Measurements from ENCODE around the gene ANXA10.
"Not testable (repeated sequence)": the region's sequence is repeated elsewhere in the genome, so short reads cannot be mapped to it uniquely, and the experiment has no call there.

ANXA10 gene

GRCh38 chr4:168119100-168119499 lies 26.8 kb downstream of the ANXA10 start:
- DNase-seq (ENCODE audit: low spot score) = no peak

GRCh38 chr4:168119890-168120289 lies 27.6 kb downstream of the ANXA10 start:
- no peak for DNase-seq (ENCODE audit: low spot score)

GRCh38 chr4:168120811-168121210 lies 28.5 kb downstream of the ANXA10 start:
- no peak for DNase-seq (ENCODE audit: low spot score)

- DNase-seq (ENCODE audit: low spot score) = no peak
These were observed 31.8 kb downstream of the ANXA10 start for GRCh38 chr4:168124008-168124641.

- no peak for DNase-seq (ENCODE audit: low spot score)
These were observed 34.6 kb downstream of the ANXA10 start for GRCh38 chr4:168126952-168127351.

GRCh38 chr4:168128601-168129000 lies 36.3 kb downstream of the ANXA10 start:
- DNase-seq (ENCODE audit: low spot score) = no peak

GRCh38 chr4:168129046-168129772 lies 36.9 kb downstream of the ANXA10 start:
- no peak for DNase-seq (ENCODE audit: low spot score)

GRCh38 chr4:168129802-168130201 lies 37.5 kb downstream of the ANXA10 start:
- no peak for DNase-seq (ENCODE audit: low spot score)

GRCh38 chr4:168131196-168131595 lies 38.9 kb downstream of the ANXA10 start:
- DNase-seq (ENCODE audit: low spot score) = no peak

- no peak for DNase-seq (ENCODE audit: low spot score)
These were observed 42.3 kb downstream of the ANXA10 start for GRCh38 chr4:168134651-168135050.

- not testable (repeated sequence) for DNase-seq (ENCODE audit: low spot score)
These were observed 43.5 kb downstream of the ANXA10 start for GRCh38 chr4:168135860-168136259.

- not testable (repeated sequence) for DNase-seq (ENCODE audit: low spot score)
These were observed 45.4 kb downstream of the ANXA10 start for GRCh38 chr4:168137695-168138094.

GRCh38 chr4:168138143-168138542 lies 45.8 kb downstream of the ANXA10 start:
- DNase-seq (ENCODE audit: low spot score) = no peak

- DNase-seq (ENCODE audit: low spot score) = no peak
These were observed 47.0 kb downstream of the ANXA10 start for GRCh38 chr4:168139336-168139735.

- no peak for DNase-seq (ENCODE audit: low spot score)
These were observed 49.4 kb downstream of the ANXA10 start for GRCh38 chr4:168141733-168142132.

GRCh38 chr4:168143601-168144000 lies 51.3 kb downstream of the ANXA10 start:
- DNase-seq (ENCODE audit: low spot score) = no peak

GRCh38 chr4:168150420-168151050 lies 58.2 kb downstream of the ANXA10 start:
- no peak for DNase-seq (ENCODE audit: low spot score)

GRCh38 chr4:168151327-168151726 lies 59.0 kb downstream of the ANXA10 start:
- DNase-seq (ENCODE audit: low spot score) = no peak

- no peak for DNase-seq (ENCODE audit: low spot score)
These were observed 60.6 kb downstream of the ANXA10 start for GRCh38 chr4:168152837-168153500.

- DNase-seq (ENCODE audit: low spot score) = peak; percentile 57
These were observed 61.5 kb downstream of the ANXA10 start for GRCh38 chr4:168153596-168154440.

GRCh38 chr4:168154546-168155277 lies 62.4 kb downstream of the ANXA10 start:
- no peak for DNase-seq (ENCODE audit: low spot score)
